A549 (cell line): ENCODE results near the gene NKIRAS2. TPM values are rescaled to one million over a fixed set of nuclear protein-coding genes. Genes with fewer than 3 reads are reported as not detected.
A peak's percentile ranks its signal among the peaks of the same experiment; 100 is the strongest.

Experiments used
- ATAC-seq, 2 experiments: fragments of 200-7000 bp in 1 of 2; fragments of >200 bp in 1 of 2; cut with Nextera tagmentation in 1 of 2; cut with Tn5 transposase in 1 of 2; 3 replicates each; pipeline versions ENCODE4 v1.8.0 to v1.9.1; 2018 to 2020; ENCODE audit warnings: mild to moderate bottlenecking in 1 of 2, moderate library complexity in 1 of 2
- CTCF ChIA-PET: fragments of 300-600 bp; sonication (Branson Sonifier 250); formaldehyde crosslinking; extraction: SDS; loops from one replicate; lab custom pipeline; 2021; ENCODE audit warnings: antibody characterized with exemption, inconsistent platforms; lab: Yijun Ruan, JAX
- POLR2A ChIA-PET: fragments of 350-600 bp; formaldehyde crosslinking; extraction: SDS; loops from one replicate; lab custom pipeline; 2021; ENCODE audit warnings: antibody characterized with exemption, inconsistent platforms; lab: Yijun Ruan, JAX
- DNase-seq, 2 experiments: peaks; one replicate each; pipeline versions ENCODE4 v3.0.0 to v3.0.0-alpha.2; 2011 to 2016; ENCODE audit warnings: low read depth in 1 of 2, low spot score in 1 of 2
- FAIRE-seq: peaks from 2 replicates; lab custom pipeline; 2011; peaks lifted over from hg19 to GRCh38; lab: Jason Lieb, UNC
- H3K27ac ChIP-seq, 2 experiments: fragments of >200 bp; sonication (Bioruptor Twin); formaldehyde crosslinking; 3 replicates each; pipeline ENCODE4 v1.5.1; 2016 to 2017
- H3K4me1 ChIP-seq: fragments of >200 bp; sonication (Bioruptor Twin); formaldehyde crosslinking; 3 replicates; pipeline ENCODE4 v1.6.1; 2016
- H3K4me2 ChIP-seq: fragments of >200 bp; sonication (Bioruptor Twin); formaldehyde crosslinking; 3 replicates; pipeline ENCODE4 v1.6.1; 2016
- H3K4me3 ChIP-seq: fragments of >200 bp; sonication (Bioruptor Twin); formaldehyde crosslinking; 3 replicates; pipeline ENCODE4 v1.5.1; 2016
- H3K9me3 ChIP-seq: fragments of >200 bp; sonication (Bioruptor Twin); formaldehyde crosslinking; 3 replicates; pipeline ENCODE4 v1.6.1; 2016
- CBX2 ChIP-seq: fragments of 200-600 bp; sonication (generic); IDR thresholded peaks from 2 replicates; pipeline ENCODE4 v1.6.1; 2016; ENCODE audit warnings: low read depth, mild to moderate bottlenecking, borderline replicate concordance
- ESRRA ChIP-seq: fragments of 150-350 bp; IDR thresholded peaks from 2 replicates; pipeline ENCODE4 v1.6.1; 2014; ENCODE audit warnings: mild to moderate bottlenecking, low read length, borderline replicate concordance
- FOSL2 ChIP-seq, 2 experiments: fragments of 450-650 bp in 1 of 2; fragments of >200 bp in 1 of 2; sonication (Bioruptor Twin) in 1 of 2; formaldehyde crosslinking; IDR thresholded peaks; 2 replicates each; pipeline versions ENCODE4 v1.5.0 to v1.6.1; 2016 to 2020; ENCODE audit warnings: mild to moderate bottlenecking in 1 of 2, moderate library complexity in 1 of 2
- FOXS1 ChIP-seq: fragments of 250-450 bp; sonication (Bioruptor Pico); IDR thresholded peaks from 2 replicates; pipeline ENCODE4 v1.5.0; 2020; ENCODE audit warnings: mild to moderate bottlenecking, moderate library complexity
- HOXB13 ChIP-seq: fragments of 250-450 bp; sonication (Bioruptor Pico); IDR thresholded peaks from 2 replicates; pipeline ENCODE4 v1.5.0; 2020; ENCODE audit warnings: low read depth, mild to moderate bottlenecking, moderate library complexity
- MAFK ChIP-seq: fragments of 450-650 bp; IDR thresholded peaks from 2 replicates; pipeline ENCODE4 v1.6.1; 2014; ENCODE audit not compliant: partially characterized antibody
- MYC ChIP-seq: IDR thresholded peaks from 2 replicates; pipeline ENCODE4 v1.6.1; 2012; ENCODE audit warnings: mild to moderate bottlenecking, inconsistent platforms, low read length, improper control_type of control experiment, borderline replicate concordance
- POLR2A ChIP-seq: IDR thresholded peaks from 2 replicates; pipeline ENCODE4 v1.6.1; 2012; ENCODE audit warnings: mild to moderate bottlenecking, low read length
- RFX5 ChIP-seq: fragments of 450-650 bp; IDR thresholded peaks from 2 replicates; pipeline ENCODE4 v1.7.1; 2014; ENCODE audit warnings: antibody characterized with exemption, mild to moderate bottlenecking, moderate library complexity
- RNF2 ChIP-seq: fragments of 200-600 bp; sonication (generic); IDR thresholded peaks from 2 replicates; pipeline ENCODE4 v1.6.1; 2016; ENCODE audit warnings: low read depth, mild to moderate bottlenecking, antibody characterized with exemption, moderate library complexity, borderline replicate concordance
- SREBF2 ChIP-seq: fragments of 450-650 bp; IDR thresholded peaks from 2 replicates; pipeline ENCODE4 v1.6.1; 2014; ENCODE audit warnings: mild to moderate bottlenecking, moderate library complexity
- TFCP2L1 ChIP-seq: fragments of 250-450 bp; sonication (Bioruptor Pico); IDR thresholded peaks from 2 replicates; pipeline ENCODE4 v1.5.0; 2021; ENCODE audit warnings: mild to moderate bottlenecking
- ZC3H11A ChIP-seq: fragments of 450-650 bp; IDR thresholded peaks from 2 replicates; pipeline ENCODE4 v1.6.1; 2014; ENCODE audit warnings: antibody characterized with exemption, mild to moderate bottlenecking
- WGBS: methylation state at CpG from one replicate; pipeline ENCODE4 v1.1.6; 2017; ENCODE audit errors: missing lambda C conversion rate; 5-methylcytosine and 5-hydroxymethylcytosine counted together
- polyA plus RNA-seq, 4 experiments: library from polyadenylated mRNA; depleted of rRNA in 3 of 4; stranded (reverse); fragments of >200 nt; fragmentation: RNase III in 1 of 4; extraction: RNeasy Plus Mini Kit Qiagen cat#74134 plus additional on column Dnase treatment in 1 of 4; gene quantifications; 2 replicates in 3 of 4; 3 replicates in 1 of 4; pipeline ENCODE4 v1.2.3, GENCODE V29; 2011 to 2017
- TF ChIP-seq, protein P1 (sequence below): fragments of >200 bp; sonication (Bioruptor Twin); formaldehyde crosslinking; IDR thresholded peaks from 3 replicates; pipeline ENCODE4 v1.5.1; 2016
- TF ChIP-seq, protein P2 (sequence below): fragments of 150-350 bp; IDR thresholded peaks from 2 replicates; pipeline ENCODE4 v1.6.1; 2014; ENCODE audit warnings: low read depth, mild to moderate bottlenecking, low read length

Gene NKIRAS2
- polyA plus RNA-seq, 2 of the 4 experiments (the other 2 are of a cell fraction) = 48.0 to 52.2 TPM

DNA sequence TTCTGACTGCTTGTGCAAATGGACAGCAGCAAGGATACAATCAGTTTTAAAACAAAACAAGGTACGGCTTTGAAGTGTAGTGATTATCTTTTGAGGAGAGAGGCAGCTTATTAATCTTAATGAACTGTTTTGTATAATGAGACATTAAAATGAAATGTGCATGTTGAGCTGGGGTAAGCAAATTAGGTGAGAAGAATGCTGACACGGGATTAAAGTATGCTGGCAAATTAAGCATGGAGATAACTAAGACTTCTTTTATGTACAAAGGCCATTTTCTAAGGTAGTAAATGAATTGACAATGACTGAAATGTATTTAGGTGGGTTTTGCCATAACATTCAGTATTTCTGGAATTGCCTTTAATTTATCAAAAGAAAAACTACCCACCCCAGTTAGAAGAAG lies 21.4 kb upstream of the NKIRAS2 start:
- ChIA-PET POLR2A (interaction anchor here (1.4 kb wide), 1 partner anchor 19 kb away, joined by 5 read pairs; the partner anchor contains the start of gene DNAJC7), CTCF (interaction anchor here (0.8 to 2.2 kb wide), 6 partner anchors 10 to 68 kb away, joined by 3 to 8 read pairs (median 3); partner anchors contain the start of genes CNP, DNAJC7 and ODAD4)
- no peak overlapping the region for H3K27ac ChIP-seq
- ATAC-seq (no peak), DNase-seq (no peak), FAIRE-seq (no peak)
- WGBS = 59% methylated on average over 2 of the region's 2 CpGs
- H3K4me2 ChIP-seq = no peak overlapping the region
- no peaks in the 10 kb centered on the region for H3K9me3 ChIP-seq
- H3K4me1 ChIP-seq = peaks cover 21% of the 10 kb centered on the region
- no peak for TF ChIP-seq POLR2A
- peak; percentile 92 for TF ChIP-seq MAFK
- TF ChIP-seq ESRRA = no peak
- TF ChIP-seq, protein P1, sequence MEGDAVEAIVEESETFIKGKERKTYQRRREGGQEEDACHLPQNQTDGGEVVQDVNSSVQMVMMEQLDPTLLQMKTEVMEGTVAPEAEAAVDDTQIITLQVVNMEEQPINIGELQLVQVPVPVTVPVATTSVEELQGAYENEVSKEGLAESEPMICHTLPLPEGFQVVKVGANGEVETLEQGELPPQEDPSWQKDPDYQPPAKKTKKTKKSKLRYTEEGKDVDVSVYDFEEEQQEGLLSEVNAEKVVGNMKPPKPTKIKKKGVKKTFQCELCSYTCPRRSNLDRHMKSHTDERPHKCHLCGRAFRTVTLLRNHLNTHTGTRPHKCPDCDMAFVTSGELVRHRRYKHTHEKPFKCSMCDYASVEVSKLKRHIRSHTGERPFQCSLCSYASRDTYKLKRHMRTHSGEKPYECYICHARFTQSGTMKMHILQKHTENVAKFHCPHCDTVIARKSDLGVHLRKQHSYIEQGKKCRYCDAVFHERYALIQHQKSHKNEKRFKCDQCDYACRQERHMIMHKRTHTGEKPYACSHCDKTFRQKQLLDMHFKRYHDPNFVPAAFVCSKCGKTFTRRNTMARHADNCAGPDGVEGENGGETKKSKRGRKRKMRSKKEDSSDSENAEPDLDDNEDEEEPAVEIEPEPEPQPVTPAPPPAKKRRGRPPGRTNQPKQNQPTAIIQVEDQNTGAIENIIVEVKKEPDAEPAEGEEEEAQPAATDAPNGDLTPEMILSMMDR = no peak
- H3K4me3 ChIP-seq = no peak overlapping the region

DNA sequence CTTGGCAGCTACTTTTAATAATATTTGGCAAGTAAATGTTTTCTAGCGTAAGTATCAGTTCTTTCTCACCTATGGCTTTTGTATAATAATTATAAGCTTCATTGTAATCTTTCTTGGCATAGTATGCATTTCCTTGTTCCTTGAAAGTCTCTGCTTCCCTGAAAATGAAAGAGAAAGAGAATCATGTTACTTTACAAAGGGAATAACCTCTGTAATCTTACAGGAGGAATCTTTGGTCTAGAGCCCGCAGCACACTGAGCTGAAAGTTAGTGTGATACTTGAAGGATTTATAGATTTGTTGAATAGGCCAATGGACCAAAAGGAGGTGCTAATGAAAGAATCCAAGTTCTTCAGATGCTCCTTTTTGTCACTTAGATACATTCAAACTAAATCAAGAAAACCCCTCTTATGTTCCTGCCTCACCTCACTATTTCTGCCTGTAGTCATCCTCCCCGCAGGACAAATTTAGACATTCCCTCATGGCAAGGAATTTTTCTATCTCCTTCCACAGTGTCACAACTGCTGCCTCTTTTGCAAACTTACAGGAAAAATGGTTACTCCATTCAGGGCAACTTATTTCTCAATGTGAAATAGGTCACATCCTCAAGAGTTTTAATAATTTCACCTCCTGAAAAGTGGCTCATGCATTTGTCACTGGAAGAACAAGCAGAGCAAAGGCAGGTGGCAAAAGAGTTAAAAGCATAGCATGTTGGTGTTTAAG lies 19.3 kb upstream of the NKIRAS2 start:
- POLR2A ChIA-PET = no interaction called here

DNA sequence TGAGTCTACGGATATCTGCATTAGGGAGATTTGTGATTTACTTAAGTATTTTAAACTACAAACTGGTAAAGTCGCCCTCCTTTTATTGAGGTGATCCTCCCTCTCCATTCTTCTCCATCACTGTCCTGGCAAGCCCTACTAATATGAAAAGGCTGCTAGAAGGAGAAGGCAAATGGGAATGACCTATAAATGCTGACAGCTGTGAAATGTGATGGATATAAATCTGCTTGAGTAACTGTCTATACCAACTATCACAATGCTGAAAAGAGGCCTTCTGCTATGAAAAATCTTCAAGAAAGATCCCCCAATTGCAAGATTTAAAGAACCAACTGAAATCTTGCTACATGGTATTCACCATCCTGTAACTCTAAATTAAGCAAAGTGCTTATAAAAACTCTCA lies 18.2 kb upstream of the NKIRAS2 start:
- ChIA-PET CTCF (interaction anchor here (1.1 to 6.5 kb wide), 3 partner anchors 17 to 38 kb away, joined by 3 to 70 read pairs (median 4); partner anchors contain the start of genes DNAJC7 and NKIRAS2), POLR2A (interaction anchor here (1.9 kb wide), 1 partner anchor 16 kb away, joined by 10 read pairs; the partner anchor contains the start of gene DNAJC7)
- no peak overlapping the region; the same call in 2 of the 3 replicates for H3K4me2 ChIP-seq
- TF ChIP-seq MAFK (peak; percentile 85), MYC (no peak)
- FAIRE-seq (no peak), DNase-seq (no peak), ATAC-seq (no peak)
- no peak overlapping the region for H3K4me3 ChIP-seq
- WGBS = 100% methylated on average over 2 of the region's 2 CpGs
- H3K9me3 ChIP-seq = no peaks in the 10 kb centered on the region
- H3K4me1 ChIP-seq = peaks cover 46% of the 10 kb centered on the region
- H3K27ac ChIP-seq = peak overlapping the region; percentile 61 to 84; a peak in 3 of 6 replicates

More for the DNA sequence above, 19.3 kb upstream of the NKIRAS2 start:
- no peak for FAIRE-seq
- Histone ChIP-seq H3K4me1 (peaks cover 42% of the 10 kb centered on the region), H3K9me3 (no peaks in the 10 kb centered on the region), H3K27ac (no peak overlapping the region), H3K4me2 (no peak overlapping the region)
- ATAC-seq = no peak
- DNase-seq = no peak
- no peak for TF ChIP-seq HOXB13 (CRISPR knock-in tag)
- TF ChIP-seq, protein P2, sequence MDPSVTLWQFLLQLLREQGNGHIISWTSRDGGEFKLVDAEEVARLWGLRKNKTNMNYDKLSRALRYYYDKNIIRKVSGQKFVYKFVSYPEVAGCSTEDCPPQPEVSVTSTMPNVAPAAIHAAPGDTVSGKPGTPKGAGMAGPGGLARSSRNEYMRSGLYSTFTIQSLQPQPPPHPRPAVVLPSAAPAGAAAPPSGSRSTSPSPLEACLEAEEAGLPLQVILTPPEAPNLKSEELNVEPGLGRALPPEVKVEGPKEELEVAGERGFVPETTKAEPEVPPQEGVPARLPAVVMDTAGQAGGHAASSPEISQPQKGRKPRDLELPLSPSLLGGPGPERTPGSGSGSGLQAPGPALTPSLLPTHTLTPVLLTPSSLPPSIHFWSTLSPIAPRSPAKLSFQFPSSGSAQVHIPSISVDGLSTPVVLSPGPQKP = no peak
- TF ChIP-seq SREBF2 = no peak
- TF ChIP-seq RFX5 = no peak
- no peak for TF ChIP-seq ZC3H11A
- TF ChIP-seq FOXS1 = no peak
- no peak for TF ChIP-seq CBX2
- TF ChIP-seq RNF2 = no peak
- no peak for TF ChIP-seq TFCP2L1 (CRISPR knock-in tag)
- no peak for TF ChIP-seq MYC
- TF ChIP-seq FOSL2 (IDR thresholded peaks at IDR 0.05) = no peak
- no peak for TF ChIP-seq FOSL2 (CRISPR knock-in tag; IDR thresholded peaks at IDR 0.05)
- TF ChIP-seq, all 56 proteins: peak for 0
- no peak overlapping the region for H3K4me3 ChIP-seq
- 91% methylated on average over 3 of the region's 3 CpGs for WGBS
- CTCF ChIA-PET = interaction anchor here (0.7 to 1.8 kb wide), 7 partner anchors 11 to 38 kb away, joined by 3 to 7 read pairs (median 3); partner anchors contain the start of genes DNAJC7 and NKIRAS2
